Measurements from ENCODE around the gene TUB.

TUB gene

GRCh38 chr11:8033305-8034105 is 47.5 kb upstream of the TUB start:
- peak; percentile 89 to 93 (median 91) for TF ChIP-seq CTCF (IDR thresholded peaks at IDR 0.05; ENCODE audit: unreplicated experiment in 3 of 3)
- Mint-ChIP-seq H3K36me3 (ENCODE audit: low read depth) (no peaks in the 10 kb centered on the region), H3K9me3 (no peaks in the 10 kb centered on the region), H3K27me3 (ENCODE audit: low read depth) (peaks cover 42% of the 10 kb centered on the region), H3K4me3 (peak overlapping the region in 2 of 3 experiments; percentile 12 to 63), H3K4me1 (peaks cover 27% of the 10 kb centered on the region), H3K27ac (peak overlapping the region; percentile 13 to 37 (median 32))

- TF ChIP-seq CTCF (IDR thresholded peaks at IDR 0.05; ENCODE audit: unreplicated experiment in 3 of 3), result no peak
- H3K9me3 Mint-ChIP-seq, result no peaks in the 10 kb centered on the region
- H3K36me3 Mint-ChIP-seq (ENCODE audit: low read depth), result no peaks in the 10 kb centered on the region
- no peak overlapping the region for H3K27ac Mint-ChIP-seq
- peaks cover 27% of the 10 kb centered on the region for H3K4me1 Mint-ChIP-seq
- H3K27me3 Mint-ChIP-seq (ENCODE audit: low read depth), result peaks cover 40% of the 10 kb centered on the region
- no peak overlapping the region for H3K4me3 Mint-ChIP-seq
Measured at GRCh38 chr11:8034106-8034585, 46.9 kb upstream of the TUB start.

- Mint-ChIP-seq H3K27ac (peak overlapping the region in 1 of 3 experiments; percentile 46), H3K4me1 (peaks cover 27% of the 10 kb centered on the region), H3K27me3 (ENCODE audit: low read depth) (peaks cover 34% of the 10 kb centered on the region)
Measured at GRCh38 chr11:8034604-8035190, 46.3 kb upstream of the TUB start.

GRCh38 chr11:8035200-8035855 is 45.7 kb upstream of the TUB start:
- no peak for TF ChIP-seq CTCF (IDR thresholded peaks at IDR 0.05; ENCODE audit: unreplicated experiment in 3 of 3)
- Mint-ChIP-seq H3K9me3 (no peaks in the 10 kb centered on the region), H3K27me3 (ENCODE audit: low read depth) (peaks cover 30% of the 10 kb centered on the region), H3K36me3 (ENCODE audit: low read depth) (no peaks in the 10 kb centered on the region), H3K4me3 (no peak overlapping the region), H3K4me1 (peaks cover 27% of the 10 kb centered on the region), H3K27ac (peak overlapping the region in 2 of 3 experiments; percentile 46 to 83)

More at GRCh38 chr11:8034604-8035190, 46.3 kb upstream of the TUB start:
- H3K9me3 Mint-ChIP-seq, result no peaks in the 10 kb centered on the region
- no peaks in the 10 kb centered on the region for H3K36me3 Mint-ChIP-seq (ENCODE audit: low read depth)
- no peak overlapping the region for H3K4me3 Mint-ChIP-seq
- no peak for TF ChIP-seq CTCF (IDR thresholded peaks at IDR 0.05; ENCODE audit: unreplicated experiment in 3 of 3)

GRCh38 chr11:8036002-8036802 is 44.8 kb upstream of the TUB start:
- no peaks in the 10 kb centered on the region for H3K9me3 Mint-ChIP-seq
- peaks cover 23% of the 10 kb centered on the region for H3K27me3 Mint-ChIP-seq (ENCODE audit: low read depth)
- H3K27ac Mint-ChIP-seq, result peak overlapping the region in 1 of 3 experiments; percentile 46
- peaks cover 27% of the 10 kb centered on the region for H3K4me1 Mint-ChIP-seq
- no peak for TF ChIP-seq CTCF (IDR thresholded peaks at IDR 0.05; ENCODE audit: unreplicated experiment in 3 of 3)
- peak overlapping the region in 1 of 3 experiments; percentile 16 for H3K4me3 Mint-ChIP-seq
- H3K36me3 Mint-ChIP-seq (ENCODE audit: low read depth), result no peaks in the 10 kb centered on the region

Measured in nephron (organoid).